Ishikawa (cell line): ENCODE measurements around the gene LRRC10.

Source experiments
- CEBPB ChIP-seq: IDR thresholded peaks from 2 replicates; pipeline ENCODE4 v1.6.1; 2012
- CREB1 ChIP-seq: IDR thresholded peaks from 2 replicates; pipeline ENCODE4 v1.6.1; 2012; ENCODE audit warnings: low read depth
- EGR1 ChIP-seq: IDR thresholded peaks from 2 replicates; pipeline ENCODE4 v1.6.1; 2012
- EP300 ChIP-seq: IDR thresholded peaks from 2 replicates; pipeline ENCODE4 v1.6.1; 2012; ENCODE audit warnings: borderline replicate concordance
- FOXM1 ChIP-seq: IDR thresholded peaks from 2 replicates; pipeline ENCODE4 v1.6.1; 2012; ENCODE audit warnings: low read depth, borderline replicate concordance
- MAX ChIP-seq: IDR thresholded peaks from 2 replicates; pipeline ENCODE4 v1.6.1; 2012
- NFIC ChIP-seq: IDR thresholded peaks from 2 replicates; pipeline ENCODE4 v1.6.1; 2012
- RAD21 ChIP-seq: IDR thresholded peaks from 2 replicates; pipeline ENCODE4 v1.6.1; 2012; ENCODE audit warnings: low read depth
- REST ChIP-seq: IDR thresholded peaks from 2 replicates; pipeline ENCODE4 v1.6.1; 2012; ENCODE audit warnings: low read depth, mild to moderate bottlenecking
- TAF1 ChIP-seq: IDR thresholded peaks from 2 replicates; pipeline ENCODE4 v1.6.1; 2012; ENCODE audit warnings: low read depth, mild to moderate bottlenecking
- TCF12 ChIP-seq: IDR thresholded peaks from 2 replicates; pipeline ENCODE4 v1.6.1; 2012; ENCODE audit warnings: low read depth
- TEAD4 ChIP-seq: IDR thresholded peaks from 2 replicates; pipeline ENCODE4 v1.6.1; 2012
- USF1 ChIP-seq: IDR thresholded peaks from 2 replicates; pipeline ENCODE4 v1.6.1; 2012
- YY1 ChIP-seq: IDR thresholded peaks from 2 replicates; pipeline ENCODE4 v1.6.1; 2012; ENCODE audit warnings: low read depth
- ZBTB7A ChIP-seq: IDR thresholded peaks from 2 replicates; pipeline ENCODE4 v1.6.1; 2012; ENCODE audit warnings: low read depth

LRRC10 gene

GRCh38 chr12:69655616-69656340 lies 45.1 kb upstream of the LRRC10 start:
- TF ChIP-seq EGR1, result no peak
- TF ChIP-seq TAF1, result no peak
- TF ChIP-seq FOXM1, result no peak
- peak; percentile 53; the same call in 1 of the 2 replicates for TF ChIP-seq EP300
- TF ChIP-seq MAX, result peak; percentile 50
- TF ChIP-seq TEAD4, result peak; percentile 97

- TF ChIP-seq CEBPB (peak; percentile 53; the same call in 1 of the 2 replicates), TAF1 (no peak), EGR1 (no peak)
Measured at GRCh38 chr12:69653703-69654102, 43.0 kb upstream of the LRRC10 start.

- TF ChIP-seq FOXM1 (no peak), NFIC (no peak), MAX (no peak), TAF1 (no peak), REST (no peak), ZBTB7A (no peak), EP300 (no peak), EGR1 (no peak), TEAD4 (no peak), CREB1 (no peak), YY1 (no peak), TCF12 (no peak), RAD21 (no peak), CEBPB (no peak), USF1 (no peak; the same call in 1 of the 2 replicates)
Measured at GRCh38 chr12:69651922-69652321, 41.2 kb upstream of the LRRC10 start.

GRCh38 chr12:69649529-69649928 lies 38.8 kb upstream of the LRRC10 start:
- 0 out of 2 replicates have a peak, but pooled peaks have one; percentile 28 for TF ChIP-seq RAD21
- no peak for TF ChIP-seq MAX
- TF ChIP-seq YY1, result no peak

- TF ChIP-seq RAD21 (no peak), REST (no peak)
Measured at GRCh38 chr12:69648476-69648875, 37.8 kb upstream of the LRRC10 start.

GRCh38 chr12:69647178-69647577 lies 36.5 kb upstream of the LRRC10 start:
- no peak for TF ChIP-seq RAD21
- TF ChIP-seq YY1, result no peak
- TF ChIP-seq MAX, result no peak
- no peak for TF ChIP-seq ZBTB7A
- no peak for TF ChIP-seq TCF12
- TF ChIP-seq CEBPB, result no peak
- no peak for TF ChIP-seq REST
- TF ChIP-seq USF1, result no peak
